RPMI7951 (cell line): Measurements from ENCODE around the gene DUSP28. TPM values are rescaled to one million over a fixed set of nuclear protein-coding genes. Genes with fewer than 3 reads are reported as not detected.

Experiments used
- DNase-seq: peaks from one replicate; pipeline ENCODE4 v3.0.0-alpha.2; 2012; ENCODE audit warnings: low read depth
- total RNA-seq: library from RNA; depleted of rRNA; stranded (reverse); fragments of >200 nt; shearing (Covaris generic); gene quantifications from 2 replicates; pipeline ENCODE4 v1.2.3, GENCODE V29; 2014

Gene DUSP28
- total RNA-seq, 1 experiment from 2014 or later, result 5.3 TPM

- no peak for DNase-seq
Observed at GRCh38 chr2:240585681-240586197, 25.6 kb downstream of the DUSP28 start.

DNA sequence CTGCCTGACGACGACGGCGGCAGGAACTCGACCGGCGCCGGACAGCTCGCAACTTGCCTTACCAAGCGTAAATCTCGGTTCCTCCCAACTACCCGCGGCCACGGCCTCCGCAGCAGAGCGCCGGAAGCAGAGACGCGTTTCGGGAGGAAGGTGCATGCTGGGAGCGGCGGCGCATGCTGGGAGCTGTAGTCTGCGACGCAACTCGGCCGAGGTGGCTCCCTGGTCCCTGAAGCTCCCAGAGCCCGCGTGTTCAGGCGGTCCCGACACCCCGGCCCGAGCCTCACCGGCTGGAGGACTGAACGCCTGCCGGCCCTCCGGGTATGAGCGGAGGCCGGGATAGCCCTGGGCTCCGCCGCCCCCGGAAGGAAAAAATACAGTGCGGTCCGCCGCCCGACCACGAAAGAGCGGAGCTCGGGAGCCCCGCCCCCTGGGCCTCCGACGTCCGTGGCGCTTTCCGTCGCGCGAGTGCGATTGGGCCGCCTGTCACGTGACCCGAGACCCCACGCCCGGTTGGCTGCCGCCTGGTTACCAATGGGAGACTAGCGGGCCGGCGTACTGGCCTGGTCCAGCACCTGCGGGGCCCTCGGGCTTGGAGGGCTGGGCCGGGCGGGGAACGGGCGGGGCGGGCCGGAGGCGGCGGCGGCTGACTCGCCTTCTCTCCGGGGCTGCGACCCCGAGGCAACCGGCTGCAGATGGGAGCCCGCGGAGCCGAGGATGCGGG is 26.2 kb downstream of the DUSP28 start, which contains the start of gene CAPN10:
TSS of gene CAPN10 (plus strand) at position 537 of the 721 bp plus-strand sequence. CDS start at position 715, 178 bp downstream.
- DNase-seq, result peak; percentile 95

DNA sequence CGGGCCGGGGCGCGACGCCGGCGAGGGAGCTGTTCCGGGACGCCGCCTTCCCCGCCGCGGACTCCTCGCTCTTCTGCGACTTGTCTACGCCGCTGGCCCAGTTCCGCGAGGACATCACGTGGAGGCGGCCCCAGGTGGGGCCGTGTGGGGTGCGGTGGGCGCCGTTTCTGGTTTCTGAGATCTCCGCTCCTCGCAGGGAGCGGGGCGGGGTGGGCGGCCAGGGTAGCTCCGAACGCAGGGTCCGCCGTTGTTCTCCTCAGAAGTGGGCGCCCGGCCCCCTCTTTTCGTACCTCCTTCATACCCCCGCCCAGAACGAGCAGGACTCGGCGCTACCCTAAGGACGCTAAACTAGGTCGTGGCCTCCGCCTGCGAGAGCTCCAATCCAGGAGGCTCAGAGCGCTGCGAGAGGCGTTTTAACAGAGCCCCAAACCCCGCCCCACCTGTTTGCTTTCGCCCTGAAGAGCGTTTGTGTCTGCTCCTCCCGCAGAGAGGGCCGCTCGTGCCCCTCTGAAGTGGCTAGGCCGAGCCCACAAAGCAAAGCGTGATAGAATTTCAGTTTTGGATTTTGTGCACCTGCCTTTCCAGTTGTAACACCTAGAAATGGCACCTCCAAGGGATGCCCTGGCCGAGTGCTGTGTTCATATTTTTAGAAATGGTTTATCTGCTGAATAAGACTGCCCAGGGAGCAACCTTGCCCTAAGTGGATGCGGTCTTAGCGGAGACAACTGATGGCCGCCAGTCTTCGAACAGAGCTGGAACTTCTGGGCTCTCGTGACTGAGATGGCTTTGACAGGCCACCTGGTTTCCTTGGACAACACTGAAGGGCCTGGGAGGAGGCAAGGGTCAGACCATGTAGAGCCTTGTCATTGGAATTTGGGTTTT is 27.0 kb downstream of the DUSP28 start:
- DNase-seq, result no peak

GRCh38 chr2:240588006-240588655 is 28.0 kb downstream of the DUSP28 start:
- no peak for DNase-seq

- no peak for DNase-seq
Observed at GRCh38 chr2:240588669-240589068, 28.5 kb downstream of the DUSP28 start.

- no peak for DNase-seq
Observed at GRCh38 chr2:240589375-240589774, 29.2 kb downstream of the DUSP28 start.

GRCh38 chr2:240589850-240590525 is 29.8 kb downstream of the DUSP28 start:
- no peak for DNase-seq

DNA sequence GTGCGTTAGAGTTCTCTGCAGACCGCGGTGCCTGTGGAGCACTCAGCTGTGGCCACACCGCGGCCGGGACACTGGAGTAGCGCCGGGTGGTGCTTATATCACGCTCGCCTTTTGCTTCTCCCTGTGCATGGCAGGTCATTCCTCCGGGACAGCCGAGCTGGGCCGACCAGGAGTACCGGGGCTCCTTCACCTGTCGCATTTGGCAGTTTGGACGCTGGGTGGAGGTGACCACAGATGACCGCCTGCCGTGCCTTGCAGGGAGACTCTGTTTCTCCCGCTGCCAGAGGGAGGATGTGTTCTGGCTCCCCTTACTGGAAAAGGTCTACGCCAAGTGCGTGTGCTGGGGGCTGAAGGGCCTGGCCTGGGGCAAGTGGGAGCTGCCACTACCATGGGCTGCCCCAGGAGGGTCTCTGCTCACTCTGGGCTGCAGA is 30.5 kb downstream of the DUSP28 start:
- DNase-seq, result no peak

GRCh38 chr2:240591226-240591625 is 31.1 kb downstream of the DUSP28 start:
- no peak for DNase-seq

- no peak for DNase-seq
Observed at GRCh38 chr2:240591784-240592183, 31.6 kb downstream of the DUSP28 start.

DNA sequence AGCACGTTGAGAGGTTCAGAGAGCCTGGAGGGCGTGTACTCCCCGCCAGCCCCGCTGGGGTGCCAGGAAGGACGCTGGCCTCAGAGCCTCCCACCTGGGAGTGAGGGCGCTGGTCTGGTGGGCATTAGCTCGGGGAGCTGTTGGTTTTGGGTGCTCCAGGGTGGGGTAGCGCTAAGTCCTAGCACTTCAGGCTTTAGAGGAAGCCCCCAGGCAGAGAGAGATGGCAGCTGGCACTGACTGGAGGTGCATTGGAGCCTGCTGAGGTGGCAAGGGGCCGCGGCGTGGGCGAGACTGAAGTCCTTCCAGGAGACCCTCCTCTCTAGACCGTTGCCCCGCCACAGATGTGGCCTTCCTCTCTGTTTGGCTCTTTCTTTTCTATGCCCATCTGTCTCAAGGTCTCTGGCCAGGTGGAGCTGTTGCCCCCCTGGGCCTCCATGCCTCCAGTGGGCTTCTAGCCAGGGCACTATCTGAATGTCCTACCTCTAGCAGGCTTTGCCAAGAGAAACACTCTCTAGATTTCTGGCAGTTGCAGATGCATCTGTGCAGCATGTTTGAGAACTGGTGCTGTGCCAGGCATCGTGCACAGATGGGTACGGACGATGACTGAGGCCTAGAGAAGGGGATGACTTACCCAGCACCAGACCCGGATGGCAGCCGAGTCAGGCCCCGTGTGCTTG is 33.0 kb downstream of the DUSP28 start:
- no peak for DNase-seq

DNA sequence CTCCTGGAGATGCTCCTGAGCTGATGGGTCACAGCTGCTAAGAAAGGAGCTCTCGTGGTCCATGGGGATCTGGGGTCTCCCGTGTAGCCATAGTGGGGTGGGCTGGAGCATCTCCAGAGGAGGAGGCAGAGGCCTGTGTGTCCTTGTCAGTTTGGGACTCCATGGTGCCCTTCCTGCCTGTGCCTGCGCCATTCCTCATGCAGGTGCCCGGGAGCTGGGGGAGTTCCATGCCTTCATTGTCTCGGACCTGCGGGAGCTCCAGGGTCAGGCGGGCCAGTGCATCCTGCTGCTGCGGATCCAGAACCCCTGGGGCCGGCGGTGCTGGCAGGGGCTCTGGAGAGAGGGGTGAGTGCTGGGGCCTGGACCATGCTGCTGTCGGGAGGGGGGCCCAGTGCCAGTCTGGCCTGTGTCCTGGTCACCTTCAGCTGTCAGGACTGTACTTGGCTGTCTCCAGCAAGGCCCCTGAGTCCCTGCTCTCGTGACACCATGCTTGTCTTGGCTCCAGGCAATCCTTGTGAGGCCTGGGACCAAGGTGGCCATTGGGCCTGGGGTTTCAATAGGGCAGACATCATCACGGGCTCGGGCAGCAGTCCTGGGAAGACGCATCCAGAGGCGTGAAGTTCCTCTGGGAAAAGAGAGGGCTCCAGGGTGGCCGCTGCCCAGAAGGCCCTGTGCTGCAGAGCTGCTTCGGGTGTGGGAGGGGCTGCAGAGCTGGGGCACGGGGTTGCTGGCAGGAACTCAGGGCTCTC is 33.7 kb downstream of the DUSP28 start:
- DNase-seq, result no peak

GRCh38 chr2:240594511-240595380 is 34.6 kb downstream of the DUSP28 start:
- DNase-seq, result no peak

GRCh38 chr2:240595381-240596079 is 35.4 kb downstream of the DUSP28 start:
- no peak for DNase-seq

DNA sequence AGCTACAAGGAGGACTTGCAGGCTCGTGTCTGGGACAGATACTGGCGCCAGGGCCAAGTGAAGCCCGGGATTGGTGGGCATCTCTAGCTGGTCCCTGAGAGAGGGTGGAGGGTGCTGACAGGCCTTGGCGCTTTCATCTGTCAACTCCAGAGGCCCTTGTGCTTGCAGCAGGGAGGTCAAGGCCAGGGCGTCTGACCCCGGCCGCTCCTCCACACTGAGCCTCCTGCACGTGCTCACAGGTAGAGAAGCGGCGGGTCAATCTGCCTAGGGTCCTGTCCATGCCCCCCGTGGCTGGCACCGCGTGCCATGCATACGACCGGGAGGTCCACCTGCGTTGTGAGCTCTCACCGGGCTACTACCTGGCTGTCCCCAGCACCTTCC is 35.9 kb downstream of the DUSP28 start:
- DNase-seq, result no peak

GRCh38 chr2:240596491-240596931 is 36.4 kb downstream of the DUSP28 start:
- no peak for DNase-seq

GRCh38 chr2:240597054-240597418 is 36.9 kb downstream of the DUSP28 start:
- no peak for DNase-seq

DNA sequence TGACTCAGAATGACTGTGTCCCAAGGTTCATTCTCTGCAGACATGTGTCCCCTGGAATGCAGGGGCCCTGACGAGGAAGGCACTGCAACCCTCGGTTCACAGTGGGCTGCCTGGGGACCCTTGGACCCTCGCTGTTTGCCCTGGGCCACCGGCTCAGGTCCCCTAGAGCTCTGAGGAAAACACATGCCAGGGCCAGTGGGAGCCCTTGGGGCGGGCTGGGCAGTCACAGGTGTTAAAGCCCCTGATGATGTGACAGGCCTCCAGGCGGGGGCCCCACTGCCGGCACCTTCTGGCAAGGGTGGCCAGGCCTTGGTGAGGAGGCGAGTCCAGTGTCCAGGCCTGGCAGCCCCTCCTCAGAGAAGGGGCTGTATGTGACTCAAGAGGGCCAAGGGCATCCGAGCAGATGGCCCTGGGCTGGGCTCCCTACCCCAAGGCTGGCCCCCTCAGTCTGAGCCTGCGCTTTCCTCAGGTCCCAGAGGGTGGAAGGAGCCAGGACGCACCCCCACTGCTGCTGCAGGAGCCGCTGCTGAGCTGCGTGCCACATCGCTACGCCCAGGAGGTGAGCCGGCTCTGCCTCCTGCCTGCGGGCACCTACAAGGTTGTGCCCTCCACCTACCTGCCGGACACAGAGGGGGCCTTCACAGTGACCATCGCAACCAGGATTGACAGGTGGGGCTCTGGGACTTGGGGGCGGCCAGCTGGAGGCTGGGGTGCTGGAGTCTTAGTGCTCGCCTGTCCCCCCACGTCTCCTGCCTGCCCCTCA is 37.4 kb downstream of the DUSP28 start:
- DNase-seq, result no peak
